ENCODE results near the gene UBA1. TPM values are rescaled to one million over a fixed set of nuclear protein-coding genes. Genes with fewer than 3 reads are reported as not detected.

The UBA1 gene
- total and polyA plus RNA-seq, 12 donors = 90.9 to 157 (median 124) TPM

DNA sequence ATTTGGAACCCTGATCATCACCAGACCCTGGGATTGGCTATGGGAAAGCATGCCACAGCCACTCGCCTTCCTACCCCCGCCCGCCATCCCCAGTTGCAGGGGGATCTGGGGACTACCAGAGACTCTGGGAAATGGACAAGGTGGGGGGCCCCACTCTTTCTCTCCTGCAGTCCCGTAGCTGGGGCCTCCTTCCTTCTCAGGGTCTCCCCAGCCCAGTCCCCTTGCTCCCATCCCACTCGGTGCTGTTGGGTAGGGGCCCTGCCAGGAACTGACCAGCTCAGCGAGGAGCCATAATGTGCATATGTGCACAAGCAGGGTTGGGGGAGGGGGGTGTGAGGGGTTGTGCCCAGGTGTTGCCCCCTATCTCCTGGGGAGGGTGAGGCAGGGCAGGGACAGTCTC is 35.8 kb downstream of the UBA1 start:
- no peak overlapping the region for H3K27ac ChIP-seq
- H3K27me3 ChIP-seq = peaks cover 0 to 40% (median 0%) of the 10 kb centered on the region in 7 donors
- ATAC-seq (no peak), DNase-seq (no peak)
- no peak overlapping the region for H3K4me3 ChIP-seq
- peaks cover 0 to 8% (median 0%) of the 10 kb centered on the region in 9 donors for H3K4me1 ChIP-seq
- TF ChIP-seq, protein P1, sequence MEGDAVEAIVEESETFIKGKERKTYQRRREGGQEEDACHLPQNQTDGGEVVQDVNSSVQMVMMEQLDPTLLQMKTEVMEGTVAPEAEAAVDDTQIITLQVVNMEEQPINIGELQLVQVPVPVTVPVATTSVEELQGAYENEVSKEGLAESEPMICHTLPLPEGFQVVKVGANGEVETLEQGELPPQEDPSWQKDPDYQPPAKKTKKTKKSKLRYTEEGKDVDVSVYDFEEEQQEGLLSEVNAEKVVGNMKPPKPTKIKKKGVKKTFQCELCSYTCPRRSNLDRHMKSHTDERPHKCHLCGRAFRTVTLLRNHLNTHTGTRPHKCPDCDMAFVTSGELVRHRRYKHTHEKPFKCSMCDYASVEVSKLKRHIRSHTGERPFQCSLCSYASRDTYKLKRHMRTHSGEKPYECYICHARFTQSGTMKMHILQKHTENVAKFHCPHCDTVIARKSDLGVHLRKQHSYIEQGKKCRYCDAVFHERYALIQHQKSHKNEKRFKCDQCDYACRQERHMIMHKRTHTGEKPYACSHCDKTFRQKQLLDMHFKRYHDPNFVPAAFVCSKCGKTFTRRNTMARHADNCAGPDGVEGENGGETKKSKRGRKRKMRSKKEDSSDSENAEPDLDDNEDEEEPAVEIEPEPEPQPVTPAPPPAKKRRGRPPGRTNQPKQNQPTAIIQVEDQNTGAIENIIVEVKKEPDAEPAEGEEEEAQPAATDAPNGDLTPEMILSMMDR (IDR thresholded peaks at IDR 0.05) = no peak
- 92 to 98% methylated on average over 6 of the region's 6 CpGs for WGBS, 2 donors
- H3K9me3 ChIP-seq = no peaks in the 10 kb centered on the region
- peaks cover 0 to 56% (median 9%) of the 10 kb centered on the region in 9 donors for H3K36me3 ChIP-seq
- intact Hi-C loops (cut with DNase I) = no loop called here

DNA sequence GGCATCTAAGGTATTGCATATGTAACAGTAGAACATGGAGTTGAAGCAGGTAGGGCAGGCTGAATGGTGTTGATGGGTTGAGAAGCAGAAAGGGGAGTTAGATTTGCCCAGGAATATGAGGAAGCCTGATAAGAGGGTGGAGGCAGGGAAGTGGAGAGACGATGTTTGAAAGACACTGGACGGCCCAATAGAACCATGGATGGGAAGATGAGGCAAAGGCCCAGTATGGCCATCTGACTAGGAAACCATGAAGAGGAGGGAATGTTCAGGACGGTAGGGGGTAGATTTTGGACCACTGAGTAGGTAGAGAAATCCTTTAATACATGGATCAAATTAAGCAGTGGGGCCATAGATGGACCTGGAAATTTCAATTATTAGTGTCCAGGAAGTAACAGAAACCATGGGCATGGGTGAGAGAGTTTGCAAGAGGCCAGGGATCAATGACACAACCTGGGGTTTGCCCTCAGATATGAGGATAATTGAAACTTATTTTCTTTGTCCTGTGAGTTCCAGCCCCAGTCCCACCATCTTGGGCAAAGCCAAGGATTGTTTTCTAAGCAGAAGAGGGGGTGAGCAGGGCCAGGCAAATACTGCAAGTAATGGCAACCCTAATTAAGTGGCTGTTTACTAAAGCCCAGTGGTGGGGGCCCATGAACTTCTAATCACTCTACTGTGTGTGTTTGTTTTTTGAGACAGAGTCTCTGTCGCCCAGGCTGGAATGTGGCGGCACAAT is 36.7 kb downstream of the UBA1 start:
- no peak for ATAC-seq
- no peaks in the 10 kb centered on the region for H3K9me3 ChIP-seq
- intact Hi-C loops (cut with DNase I) = loop anchor here in 2 of 10 donors (10.0 kb wide), 4 partner anchors 154 to 1344 kb away; partner anchors contain the start of genes ELK1 (in 1 of the 2), RBM3 (in 1 of the 2), UXT (in 1 of the 2) and ZNF41 (in 1 of the 2)
- peaks cover 0 to 17% (median 5%) of the 10 kb centered on the region in 9 donors for H3K4me1 ChIP-seq
- TF ChIP-seq, protein P1 (IDR thresholded peaks at IDR 0.05) = no peak
- no peak overlapping the region for H3K4me3 ChIP-seq
- 84 to 86% methylated on average over 5 of the region's 5 CpGs for WGBS, 2 donors
- peaks cover 0 to 47% (median 8%) of the 10 kb centered on the region in 9 donors for H3K36me3 ChIP-seq
- DNase-seq = no peak
- H3K27me3 ChIP-seq = peaks cover 0 to 47% (median 0%) of the 10 kb centered on the region in 7 donors
- H3K27ac ChIP-seq = no peak overlapping the region

DNA sequence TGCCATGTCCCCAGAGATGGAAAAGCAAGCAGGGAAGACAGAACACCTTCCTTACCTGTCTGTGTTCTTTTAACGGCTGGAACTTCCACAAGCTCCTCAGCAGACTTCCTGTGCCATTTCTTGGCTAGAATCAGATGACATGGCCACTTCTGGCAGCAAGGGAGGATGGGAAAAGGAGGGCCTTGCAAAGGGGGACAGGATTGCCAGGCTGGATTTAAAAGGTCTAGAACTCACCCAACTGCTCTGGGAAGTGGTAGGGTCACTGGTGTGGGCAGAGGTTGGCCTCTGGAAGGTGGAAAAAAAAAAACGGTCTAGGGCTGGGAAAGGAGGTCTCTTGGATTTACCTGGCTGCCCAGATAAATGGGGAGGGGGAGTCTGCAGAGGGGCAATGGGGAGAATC is 37.5 kb downstream of the UBA1 start:
- no peaks in the 10 kb centered on the region for H3K9me3 ChIP-seq
- H3K27me3 ChIP-seq = peaks cover 0 to 55% (median 0%) of the 10 kb centered on the region in 7 donors
- 72 to 73% methylated on average over 2 of the region's 2 CpGs for WGBS, 2 donors
- DNase-seq (no peak), ATAC-seq (no peak)
- intact Hi-C loops (cut with DNase I) = loop anchor here in 2 of 10 donors (10.0 kb wide), 4 partner anchors 154 to 1344 kb away; partner anchors contain the start of genes ELK1 (in 1 of the 2), RBM3 (in 1 of the 2), UXT (in 1 of the 2) and ZNF41 (in 1 of the 2)
- TF ChIP-seq, protein P1 (IDR thresholded peaks at IDR 0.05) = no peak
- H3K27ac ChIP-seq = no peak overlapping the region
- peaks cover 0 to 39% (median 0%) of the 10 kb centered on the region in 9 donors for H3K36me3 ChIP-seq
- peaks cover 0 to 20% (median 5%) of the 10 kb centered on the region in 9 donors for H3K4me1 ChIP-seq
- no peak overlapping the region for H3K4me3 ChIP-seq

DNA sequence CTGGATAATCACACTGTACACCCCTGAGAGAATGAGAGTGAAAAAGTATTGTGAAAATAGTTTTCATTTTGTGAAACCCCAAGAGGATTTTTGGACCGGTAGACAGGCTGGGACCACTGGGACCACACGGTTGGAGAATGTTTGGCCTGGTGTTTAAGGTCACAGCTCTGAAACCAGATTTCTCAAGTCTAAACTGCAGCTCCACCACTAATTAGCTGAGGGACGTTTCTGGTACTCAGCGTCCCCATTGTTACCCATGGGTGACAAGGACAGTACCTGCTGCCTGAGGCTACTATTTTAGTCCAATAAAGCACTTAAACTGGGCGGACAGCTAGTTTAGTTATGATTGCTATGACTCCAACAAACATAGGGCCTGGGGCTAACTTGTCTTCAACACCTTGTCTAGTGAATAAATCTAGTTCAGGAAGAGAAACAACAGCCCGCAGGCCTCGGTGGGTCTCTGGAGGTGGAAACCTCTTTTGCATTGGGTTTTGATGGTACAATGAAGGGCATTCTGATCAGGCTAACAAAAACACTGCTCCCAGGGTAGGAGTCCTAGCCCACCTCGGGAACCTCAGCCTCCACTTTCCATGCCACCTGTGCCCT is 38.7 kb downstream of the UBA1 start:
- TF ChIP-seq, protein P1 (IDR thresholded peaks at IDR 0.05) = no peak
- Histone ChIP-seq H3K27me3 (peaks cover 0 to 62% (median 0%) of the 10 kb centered on the region in 7 donors), H3K36me3 (peaks cover 0 to 27% (median 0%) of the 10 kb centered on the region in 9 donors), H3K9me3 (no peaks in the 10 kb centered on the region), H3K4me1 (peaks cover 0 to 21% (median 5%) of the 10 kb centered on the region in 9 donors), H3K27ac (peak overlapping the region; percentile 88 to 98 (median 96)), H3K4me3 (peak overlapping the region in 9 of 10 donors; percentile 46 to 73 (median 69))
- 59 to 62% methylated on average over 8 of the region's 8 CpGs for WGBS, 2 donors
- intact Hi-C loops (cut with DNase I) = loop anchor here in 4 of 10 donors (2.0 to 10.0 kb wide), 5 partner anchors 13 to 1343 kb away; partner anchors contain the start of genes CDK16 (in 3 of the 4), ELK1 (in 1 of the 4), RBM3 (in 1 of the 4) and UXT (in 1 of the 4)
- no peak for DNase-seq
- no peak for ATAC-seq

All from heart right ventricle (tissue), 16 donors.